HepG2 (cell line): Measurements from ENCODE around the gene KCNAB1. TPM values are rescaled to one million over a fixed set of nuclear protein-coding genes. Genes with fewer than 3 reads are reported as not detected.

ENCODE experiments used
- ARID2 ChIP-seq: sonication (generic); formaldehyde crosslinking; IDR thresholded peaks from 2 replicates; pipeline ENCODE4 v1.8.1; 2022; ENCODE audit warnings: mild to moderate bottlenecking, missing genetic modification reagents, borderline replicate concordance
- CREM ChIP-seq, 2 experiments: sonication (generic) in 1 of 2; formaldehyde crosslinking in 1 of 2; IDR thresholded peaks; 2 replicates each; pipeline versions ENCODE4 v1.4.0 to v1.6.1; 2016 to 2020; ENCODE audit warnings: antibody characterized with exemption in 1 of 2, mild to moderate bottlenecking in 1 of 2, missing genetic modification reagents in 1 of 2
- DMAP1 ChIP-seq: IDR thresholded peaks from 2 replicates; pipeline ENCODE4 v1.6.1; 2016
- GABPA ChIP-seq, 2 experiments: IDR thresholded peaks; 2 replicates each; pipeline ENCODE4 v1.6.1; 2011 to 2016; ENCODE audit warnings: low read depth in 2 of 2, low read length in 1 of 2, missing biosample characterization in 1 of 2, missing genetic modification characterization in 1 of 2
- HMGA1 ChIP-seq: sonication (generic); formaldehyde crosslinking; conservative IDR thresholded peaks from 2 replicates; pipeline ENCODE4 v1.4.0; 2020; ENCODE audit warnings: missing genetic modification reagents
- HNF4G ChIP-seq, 2 experiments: sonication (generic) in 1 of 2; formaldehyde crosslinking in 1 of 2; IDR thresholded peaks; 2 replicates each; pipeline versions ENCODE4 v1.4.0 to v1.6.1; 2011 to 2020; ENCODE audit warnings: borderline replicate concordance in 2 of 2, low read depth in 2 of 2, mild to moderate bottlenecking in 2 of 2, low read length in 1 of 2, missing genetic modification reagents in 1 of 2, moderate library complexity in 1 of 2
- MLX ChIP-seq: IDR thresholded peaks from 2 replicates; pipeline ENCODE4 v1.6.1; 2016
- NFE2L2 ChIP-seq: fragments of 150-350 bp; IDR thresholded peaks from 2 replicates; pipeline ENCODE4 v1.6.1; 2014; ENCODE audit warnings: low read length
- PLRG1 ChIP-seq: fragments of 450-650 bp; conservative IDR thresholded peaks from 2 replicates; pipeline ENCODE4 v1.6.1; 2016
- POGK ChIP-seq: sonication (generic); formaldehyde crosslinking; conservative IDR thresholded peaks from 2 replicates; pipeline ENCODE4 v1.8.0; 2022; ENCODE audit warnings: mild to moderate bottlenecking, moderate library complexity, missing genetic modification reagents
- RBM39 ChIP-seq: fragments of 200-400 bp; formaldehyde crosslinking; IDR thresholded peaks from one replicate; pipeline ENCODE4 v1.6.1; 2018; ENCODE audit warnings: antibody characterized with exemption, mild to moderate bottlenecking, low read depth, low read length; ENCODE audit not compliant: poor library complexity, severe bottlenecking
- RFX3 ChIP-seq: IDR thresholded peaks from 2 replicates; pipeline ENCODE4 v1.6.1; 2016; ENCODE audit warnings: missing biosample characterization, missing genetic modification reagents
- ZFAT ChIP-seq: sonication (generic); formaldehyde crosslinking; conservative IDR thresholded peaks from 2 replicates; pipeline ENCODE4 v1.8.1; 2023; ENCODE audit warnings: missing genetic modification reagents, inconsistent platforms
- ZFYVE20 ChIP-seq: sonication (generic); formaldehyde crosslinking; IDR thresholded peaks from 2 replicates; pipeline ENCODE4 v1.8.0; 2023; ENCODE audit warnings: low read depth, mild to moderate bottlenecking, moderate library complexity, missing genetic modification reagents, borderline replicate concordance
- ZNF138 ChIP-seq: sonication (generic); formaldehyde crosslinking; IDR thresholded peaks from 2 replicates; pipeline ENCODE4 v1.5.0; 2020; ENCODE audit warnings: mild to moderate bottlenecking, low read depth, missing genetic modification reagents
- ZNF451 ChIP-seq: sonication (generic); formaldehyde crosslinking; IDR thresholded peaks from 2 replicates; pipeline ENCODE4 v1.5.0; 2020; ENCODE audit warnings: mild to moderate bottlenecking, missing genetic modification reagents
- ZNF460 ChIP-seq: sonication (generic); formaldehyde crosslinking; IDR thresholded peaks from 2 replicates; pipeline ENCODE4 v1.5.1; 2020; ENCODE audit warnings: missing genetic modification reagents, mild to moderate bottlenecking, borderline replicate concordance
- ZNF550 ChIP-seq: sonication (generic); formaldehyde crosslinking; IDR thresholded peaks from 2 replicates; pipeline ENCODE4 v1.4.0; 2020; ENCODE audit warnings: mild to moderate bottlenecking, missing genetic modification reagents, borderline replicate concordance
- ZNF672 ChIP-seq: sonication (generic); formaldehyde crosslinking; IDR thresholded peaks from 2 replicates; pipeline ENCODE4 v1.8.1; 2022; ENCODE audit warnings: missing genetic modification reagents
- ZNF724P ChIP-seq: sonication (generic); formaldehyde crosslinking; IDR thresholded peaks from 2 replicates; pipeline ENCODE4 v1.8.0; 2022; ENCODE audit warnings: missing genetic modification reagents, borderline replicate concordance
- ZNF790 ChIP-seq: sonication (generic); formaldehyde crosslinking; IDR thresholded peaks from 2 replicates; pipeline ENCODE4 v1.8.0; 2022; ENCODE audit warnings: missing genetic modification reagents, mild to moderate bottlenecking, borderline replicate concordance
- ZNF891 ChIP-seq: sonication (generic); formaldehyde crosslinking; IDR thresholded peaks from 2 replicates; pipeline ENCODE4 v1.5.0; 2020; ENCODE audit warnings: mild to moderate bottlenecking, missing genetic modification reagents
- polyA plus RNA-seq, 8 experiments: library from polyadenylated mRNA; depleted of rRNA in 3 of 8; stranded (reverse) in 7 of 8; unstranded in 1 of 8; fragments of >200 nt; fragmentation: Illumina TruSeq in 4 of 8; extraction: Trizol in 4 of 8; gene quantifications; 2 replicates each; pipeline versions ENCODE4 v1.2.1 to v1.2.3, GENCODE V29; 2011 to 2016; ENCODE audit warnings: low read depth in 4 of 8, missing spikeins in 1 of 8, mixed read lengths in 1 of 8; ENCODE audit not compliant: insufficient read depth in 1 of 8
- total RNA-seq, 5 experiments: library from RNA; depleted of rRNA; stranded (reverse); fragments of >200 nt; fragmentation: Illumina TruSeq; extraction: Trizol; gene quantifications; 2 replicates each; pipeline ENCODE4 v1.2.3, GENCODE V29; 2016; ENCODE audit warnings: low read depth in 1 of 5
- TF ChIP-seq, protein P1 (sequence below): sonication (generic); formaldehyde crosslinking; IDR thresholded peaks from 2 replicates; pipeline ENCODE4 v1.4.0; 2020; ENCODE audit warnings: missing genetic modification reagents
- TF ChIP-seq, protein P2 (sequence below): sonication (generic); formaldehyde crosslinking; conservative IDR thresholded peaks from 2 replicates; pipeline ENCODE4 v1.4.0; 2020; ENCODE audit warnings: missing genetic modification reagents

KCNAB1 gene
- total and polyA plus RNA-seq, 2 of the 13 experiments (the other 11 are each of a cell fraction or from before 2014, with no cell fraction given), result not detected

DNA sequence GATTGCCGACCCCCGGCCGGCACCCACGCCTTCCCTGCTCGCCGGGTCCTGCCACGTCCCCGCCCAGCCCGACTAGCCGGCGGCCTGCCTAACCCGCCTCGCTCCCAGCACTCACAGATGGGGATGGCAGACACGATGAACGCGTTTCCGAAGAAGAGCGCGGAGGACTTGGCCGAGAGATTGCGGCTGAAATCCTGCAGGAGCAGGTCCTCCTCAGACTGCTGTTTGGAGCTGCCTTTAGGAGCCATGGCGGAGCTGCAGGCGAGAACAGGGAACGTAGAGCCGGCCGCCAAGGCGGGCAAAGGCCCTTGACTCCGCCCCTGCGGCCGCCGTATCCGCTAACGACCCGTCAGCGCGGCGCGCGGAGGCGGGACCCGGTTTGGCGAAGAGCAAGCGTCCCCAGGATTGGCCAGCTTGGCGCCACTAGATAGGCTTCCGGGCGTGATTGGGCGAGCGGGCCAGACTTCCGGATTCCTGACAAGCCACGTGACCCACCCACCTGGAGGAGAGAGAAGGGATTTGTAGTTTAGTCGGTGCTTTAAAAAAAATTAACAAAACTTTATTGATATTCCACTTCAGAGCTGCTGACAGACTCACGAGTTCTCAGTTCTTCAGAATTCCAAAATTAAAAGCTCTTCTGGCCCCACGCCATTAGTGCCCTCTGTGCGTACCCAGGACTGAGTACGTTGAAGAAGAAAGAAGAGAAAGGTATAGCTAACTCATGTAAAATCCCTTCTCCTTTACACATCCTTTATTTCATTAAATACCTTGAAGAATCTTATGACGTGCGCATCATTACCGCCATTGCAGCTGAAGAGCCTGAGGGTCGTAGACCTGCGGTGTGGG, 434.7 kb downstream of the KCNAB1 start, which contains the start of gene SSR3 (continued):
- TF ChIP-seq, protein P1, sequence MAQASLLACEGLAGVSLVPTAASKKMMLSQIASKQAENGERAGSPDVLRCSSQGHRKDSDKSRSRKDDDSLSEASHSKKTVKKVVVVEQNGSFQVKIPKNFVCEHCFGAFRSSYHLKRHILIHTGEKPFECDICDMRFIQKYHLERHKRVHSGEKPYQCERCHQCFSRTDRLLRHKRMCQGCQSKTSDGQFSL (CRISPR knock-in tag), result no peak
- no peak for TF ChIP-seq ZNF550
- TF ChIP-seq RBM39, result no peak
- no peak for TF ChIP-seq ZNF460 (CRISPR knock-in tag)
- no peak for TF ChIP-seq HNF4G (IDR thresholded peaks at IDR 0.05; ENCODE audit: borderline replicate concordance, low read depth, low read length)
- TF ChIP-seq HNF4G (CRISPR knock-in tag; IDR thresholded peaks at IDR 0.05; ENCODE audit: borderline replicate concordance, low read depth), result no peak
- peak; percentile 83; the same call in 1 of the 2 replicates for TF ChIP-seq ARID2 (CRISPR knock-in tag)
- peak; percentile 67; the same call in 1 of the 2 replicates for TF ChIP-seq ZNF891
- TF ChIP-seq ZFYVE20 (CRISPR knock-in tag), result 0 out of 2 replicates have a peak, but pooled peaks have one; percentile 26
- peak; percentile 65 for TF ChIP-seq ZNF724P (CRISPR knock-in tag)
- no peak for TF ChIP-seq ZNF451 (CRISPR knock-in tag)
- TF ChIP-seq ZNF790 (CRISPR knock-in tag), result no peak
- TF ChIP-seq HMGA1 (CRISPR knock-in tag), result no peak
- peak; percentile 89 for TF ChIP-seq CREM (IDR thresholded peaks at IDR 0.05)
- no peak for TF ChIP-seq CREM (CRISPR knock-in tag; IDR thresholded peaks at IDR 0.05)
- TF ChIP-seq DMAP1 (CRISPR knock-in tag), result peak; percentile 90
- TF ChIP-seq ZNF672 (CRISPR knock-in tag), result no peak
- TF ChIP-seq PLRG1, result no peak
- no peak for TF ChIP-seq NFE2L2
- no peak for TF ChIP-seq MLX
- no peak for TF ChIP-seq RFX3 (CRISPR knock-in tag)
- peak; percentile 65 for TF ChIP-seq GABPA (IDR thresholded peaks at IDR 0.05; ENCODE audit: low read depth, low read length)
- peak; percentile 91 for TF ChIP-seq GABPA (CRISPR knock-in tag; IDR thresholded peaks at IDR 0.05; ENCODE audit: low read depth)
- 0 out of 2 replicates have a peak, but pooled peaks have one; percentile 33 for TF ChIP-seq POGK (CRISPR knock-in tag)
- TF ChIP-seq ZFAT, result no peak
- no peak for TF ChIP-seq ZNF138 (CRISPR knock-in tag)
- TF ChIP-seq, protein P2, sequence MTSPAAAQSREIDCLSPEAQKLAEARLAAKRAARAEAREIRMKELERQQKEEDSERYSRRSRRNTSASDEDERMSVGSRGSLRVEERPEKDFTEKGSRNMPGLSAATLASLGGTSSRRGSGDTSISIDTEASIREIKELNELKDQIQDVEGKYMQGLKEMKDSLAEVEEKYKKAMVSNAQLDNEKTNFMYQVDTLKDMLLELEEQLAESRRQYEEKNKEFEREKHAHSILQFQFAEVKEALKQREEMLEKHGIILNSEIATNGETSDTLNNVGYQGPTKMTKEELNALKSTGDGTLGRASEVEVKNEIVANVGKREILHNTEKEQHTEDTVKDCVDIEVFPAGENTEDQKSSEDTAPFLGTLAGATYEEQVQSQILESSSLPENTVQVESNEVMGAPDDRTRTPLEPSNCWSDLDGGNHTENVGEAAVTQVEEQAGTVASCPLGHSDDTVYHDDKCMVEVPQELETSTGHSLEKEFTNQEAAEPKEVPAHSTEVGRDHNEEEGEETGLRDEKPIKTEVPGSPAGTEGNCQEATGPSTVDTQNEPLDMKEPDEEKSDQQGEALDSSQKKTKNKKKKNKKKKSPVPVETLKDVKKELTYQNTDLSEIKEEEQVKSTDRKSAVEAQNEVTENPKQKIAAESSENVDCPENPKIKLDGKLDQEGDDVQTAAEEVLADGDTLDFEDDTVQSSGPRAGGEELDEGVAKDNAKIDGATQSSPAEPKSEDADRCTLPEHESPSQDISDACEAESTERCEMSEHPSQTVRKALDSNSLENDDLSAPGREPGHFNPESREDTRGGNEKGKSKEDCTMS, result no peak
